ENCODE data around the gene ELL3.

DNA sequence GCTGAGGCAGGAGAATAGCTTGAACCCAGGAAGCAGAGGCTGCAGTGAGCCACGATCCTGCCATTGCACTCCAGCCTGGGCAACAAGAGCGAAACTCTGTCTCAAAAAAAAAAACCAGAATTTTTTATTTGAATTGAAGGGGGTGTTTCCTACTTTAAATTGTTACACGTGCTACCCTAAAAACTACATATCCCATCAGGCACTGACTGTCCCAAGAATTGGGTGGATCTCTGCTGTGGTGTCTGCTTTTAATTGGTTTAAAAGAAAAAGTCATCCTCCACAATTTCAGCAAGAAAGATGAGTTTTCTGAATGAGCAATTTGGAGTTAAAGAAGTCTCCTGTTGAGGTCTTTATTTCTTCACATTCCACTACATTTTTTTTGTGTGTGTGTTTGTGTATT is 28.4 kb downstream of the ELL3 start:
- no peak for TF ChIP-seq EP300 (IDR thresholded peaks at IDR 0.05; ENCODE audit: borderline replicate concordance in 1 of 2, low read depth in 2 of 2, low read length in 2 of 2)
- no peak for TF ChIP-seq TAF7 (optimal IDR thresholded peaks at IDR 0.05; ENCODE audit: borderline replicate concordance, low read depth, low read length)
- TF ChIP-seq BRCA1 (IDR thresholded peaks at IDR 0.05; ENCODE audit: low read depth, low read length), result no peak
- TF ChIP-seq CEBPB (IDR thresholded peaks at IDR 0.05; ENCODE audit: low read depth, low read length), result no peak
